Smooth muscle cell (in vitro differentiated cells): ENCODE results near the gene ZNF879. TPM values are rescaled to one million over a fixed set of nuclear protein-coding genes. Genes with fewer than 3 reads are reported as not detected.

Source experiments
- DNase-seq: peaks from one replicate; lab custom pipeline; 2025; ENCODE audit not compliant: unreplicated experiment; lab: John Stamatoyannopoulos, UW
- H2AFZ ChIP-seq: fragments of 200-600 bp; sonication (generic); 2 replicates; pipeline ENCODE4 v1.6.0; 2016; ENCODE audit warnings: antibody characterized with exemption, low read depth, mild to moderate bottlenecking
- H3F3A ChIP-seq: fragments of 200-600 bp; sonication (generic); 2 replicates; pipeline ENCODE4 v1.6.0; 2017; ENCODE audit warnings: antibody characterized with exemption, low read depth
- H3K27ac ChIP-seq: fragments of 200-600 bp; sonication (generic); 2 replicates; pipeline ENCODE4 v1.5.1; 2016; ENCODE audit warnings: low read depth, mild to moderate bottlenecking
- H3K27me3 ChIP-seq: fragments of 200-600 bp; sonication (generic); 2 replicates; pipeline ENCODE4 v1.6.1; 2016; ENCODE audit warnings: low read depth, mild to moderate bottlenecking
- H3K36me3 ChIP-seq: fragments of 200-600 bp; sonication (generic); 2 replicates; pipeline ENCODE4 v1.5.1; 2016; ENCODE audit warnings: low read depth
- H3K4me1 ChIP-seq: fragments of 200-600 bp; sonication (generic); 2 replicates; pipeline ENCODE4 v1.5.1; 2016; ENCODE audit warnings: low read depth
- H3K4me2 ChIP-seq: fragments of 200-600 bp; sonication (generic); 2 replicates; pipeline ENCODE4 v1.6.0; 2016; ENCODE audit warnings: mild to moderate bottlenecking
- H3K4me3 ChIP-seq: fragments of 200-600 bp; sonication (generic); 2 replicates; pipeline ENCODE4 v1.5.1; 2016; ENCODE audit warnings: mild to moderate bottlenecking
- H3K79me2 ChIP-seq: fragments of 200-600 bp; sonication (generic); 2 replicates; pipeline ENCODE4 v1.6.0; 2016; ENCODE audit warnings: low read depth, mild to moderate bottlenecking
- H3K9ac ChIP-seq: fragments of 200-600 bp; sonication (generic); 2 replicates; pipeline ENCODE4 v1.6.0; 2016; ENCODE audit warnings: low read depth
- H3K9me3 ChIP-seq: fragments of 200-600 bp; sonication (generic); replicated peaks from 2 replicates; pipeline ENCODE4 v1.5.1; 2016; ENCODE audit warnings: low read depth
- H4K20me1 ChIP-seq: fragments of 200-600 bp; sonication (generic); 2 replicates; pipeline ENCODE4 v1.6.0; 2016; ENCODE audit warnings: low read depth
- WGBS: methylation state at CpG from one replicate; pipeline ENCODE4 v1.1.7; 2016; ENCODE audit warnings: low lambda C conversion rate; 5-methylcytosine and 5-hydroxymethylcytosine counted together
- polyA plus RNA-seq: library from polyadenylated mRNA; unstranded; fragments of >200 nt; fragmentation: Nextera tagmentation; extraction: Ambion mirVana; gene quantifications from 2 replicates; pipeline ENCODE4 v1.2.1, GENCODE V29; 2016
- total RNA-seq: library from RNA; depleted of rRNA; stranded (reverse); fragments of >200 nt; gene quantifications from 2 replicates; pipeline ENCODE4 v1.2.3, GENCODE V29; 2014
- TF ChIP-seq, protein P1 (sequence below): fragments of 200-600 bp; sonication (generic); IDR thresholded peaks from 2 replicates; pipeline ENCODE4 v1.5.1; 2017; ENCODE audit warnings: borderline replicate concordance, mild to moderate bottlenecking, antibody characterized with exemption; ENCODE audit not compliant: insufficient read depth, poor library complexity, severe bottlenecking

Gene ZNF879
- total and polyA plus RNA-seq, 2 experiments from 2014 or later: 0.58 to 1.1 TPM

DNA sequence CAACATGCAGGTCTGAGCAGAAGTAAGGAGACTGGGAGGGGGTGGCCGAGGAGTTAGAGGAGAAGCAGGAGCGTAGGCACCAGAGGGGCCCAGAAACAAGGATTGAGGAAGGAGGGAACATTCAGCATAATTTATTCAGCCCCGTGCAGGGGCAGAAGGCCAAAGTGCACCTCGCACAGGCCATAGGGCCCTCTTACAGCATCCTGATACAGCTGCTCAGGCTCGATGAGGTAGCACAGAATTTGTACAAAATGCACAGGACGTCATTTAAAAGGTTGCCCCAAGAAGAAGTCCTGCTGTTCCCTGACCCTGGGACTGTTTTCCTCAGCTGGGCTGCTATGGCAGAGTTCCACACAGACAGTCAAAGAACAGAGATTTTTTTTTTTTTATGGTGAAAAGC, 26.4 kb upstream of the ZNF879 start:
- Histone ChIP-seq H3K27me3 (peaks cover 15% of the 10 kb centered on the region), H3K4me2 (no peak overlapping the region), H3F3A (no peaks in the 10 kb centered on the region), H4K20me1 (no peaks in the 10 kb centered on the region), H3K36me3 (no peaks in the 10 kb centered on the region), H2AFZ (no peak overlapping the region), H3K4me1 (no peaks in the 10 kb centered on the region), H3K9ac (no peak overlapping the region), H3K4me3 (no peak overlapping the region), H3K79me2 (no peaks in the 10 kb centered on the region), H3K9me3 (no peaks in the 10 kb centered on the region), H3K27ac (no peak overlapping the region)
- DNase-seq: no peak
- WGBS: 80% methylated on average over 6 of the region's 6 CpGs
- TF ChIP-seq, protein P1, sequence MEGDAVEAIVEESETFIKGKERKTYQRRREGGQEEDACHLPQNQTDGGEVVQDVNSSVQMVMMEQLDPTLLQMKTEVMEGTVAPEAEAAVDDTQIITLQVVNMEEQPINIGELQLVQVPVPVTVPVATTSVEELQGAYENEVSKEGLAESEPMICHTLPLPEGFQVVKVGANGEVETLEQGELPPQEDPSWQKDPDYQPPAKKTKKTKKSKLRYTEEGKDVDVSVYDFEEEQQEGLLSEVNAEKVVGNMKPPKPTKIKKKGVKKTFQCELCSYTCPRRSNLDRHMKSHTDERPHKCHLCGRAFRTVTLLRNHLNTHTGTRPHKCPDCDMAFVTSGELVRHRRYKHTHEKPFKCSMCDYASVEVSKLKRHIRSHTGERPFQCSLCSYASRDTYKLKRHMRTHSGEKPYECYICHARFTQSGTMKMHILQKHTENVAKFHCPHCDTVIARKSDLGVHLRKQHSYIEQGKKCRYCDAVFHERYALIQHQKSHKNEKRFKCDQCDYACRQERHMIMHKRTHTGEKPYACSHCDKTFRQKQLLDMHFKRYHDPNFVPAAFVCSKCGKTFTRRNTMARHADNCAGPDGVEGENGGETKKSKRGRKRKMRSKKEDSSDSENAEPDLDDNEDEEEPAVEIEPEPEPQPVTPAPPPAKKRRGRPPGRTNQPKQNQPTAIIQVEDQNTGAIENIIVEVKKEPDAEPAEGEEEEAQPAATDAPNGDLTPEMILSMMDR: no peak

DNA sequence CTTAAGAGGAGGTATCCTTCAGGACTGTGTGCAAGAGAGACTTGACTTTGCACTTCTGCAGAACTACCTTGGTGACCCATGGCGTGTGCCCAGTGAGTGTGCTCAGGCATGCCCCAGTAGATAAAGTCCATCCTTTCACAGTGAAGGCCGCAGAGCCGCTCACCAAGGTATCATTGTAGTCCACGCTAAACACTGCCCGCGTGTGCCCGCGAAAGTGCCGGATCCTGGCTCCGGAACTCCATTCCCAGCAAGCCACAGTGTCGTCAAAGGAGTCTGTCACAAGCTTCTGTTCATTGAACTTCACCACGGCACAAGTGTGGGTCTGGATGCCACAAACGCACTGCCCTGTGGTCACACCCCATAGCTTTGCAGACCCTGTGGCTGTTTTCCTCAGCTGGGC, 25.2 kb upstream of the ZNF879 start:
- Histone ChIP-seq H3K36me3 (no peaks in the 10 kb centered on the region), H3K27me3 (peaks cover 14% of the 10 kb centered on the region), H3K27ac (no peak overlapping the region), H3K9ac (no peak overlapping the region), H3K9me3 (no peaks in the 10 kb centered on the region), H3K4me1 (no peaks in the 10 kb centered on the region), H3K4me3 (no peak overlapping the region), H3K79me2 (no peaks in the 10 kb centered on the region), H3K4me2 (no peak overlapping the region), H2AFZ (no peak overlapping the region), H4K20me1 (no peaks in the 10 kb centered on the region), H3F3A (no peaks in the 10 kb centered on the region)
- DNase-seq: no peak
- WGBS: 95% methylated on average over 13 of the region's 13 CpGs
- TF ChIP-seq, protein P1: no peak

DNA sequence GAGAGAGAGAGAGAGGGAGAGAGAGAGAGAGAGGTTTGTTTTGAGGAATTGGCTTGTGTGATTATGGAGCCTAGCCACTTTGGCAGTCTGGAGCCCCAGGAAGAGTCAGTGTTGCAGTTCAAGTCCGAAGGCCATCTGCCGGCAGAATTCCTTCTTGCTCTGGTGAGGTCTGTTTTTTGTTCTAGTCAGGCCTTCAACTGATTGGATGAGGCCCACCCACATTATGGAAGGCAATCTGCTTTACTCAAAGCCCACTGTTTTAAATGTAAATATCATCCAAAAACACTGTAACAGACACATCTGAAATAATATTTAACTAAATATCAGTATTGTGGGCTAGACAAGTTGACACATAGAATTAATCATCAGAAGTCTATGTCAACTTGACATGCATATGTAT, 17.0 kb upstream of the ZNF879 start:
- Histone ChIP-seq H3K27me3 (no peaks in the 10 kb centered on the region), H3K36me3 (no peaks in the 10 kb centered on the region), H3K9me3 (no peaks in the 10 kb centered on the region), H3K4me3 (no peak overlapping the region), H3K4me1 (no peaks in the 10 kb centered on the region), H2AFZ (no peak overlapping the region), H3K79me2 (no peaks in the 10 kb centered on the region), H4K20me1 (no peaks in the 10 kb centered on the region), H3K27ac (no peak overlapping the region), H3K9ac (no peak overlapping the region), H3K4me2 (no peak overlapping the region), H3F3A (no peaks in the 10 kb centered on the region)
- TF ChIP-seq, protein P1: no peak
- 100% methylated on average over 2 of the region's 2 CpGs for WGBS
- no peak for DNase-seq

DNA sequence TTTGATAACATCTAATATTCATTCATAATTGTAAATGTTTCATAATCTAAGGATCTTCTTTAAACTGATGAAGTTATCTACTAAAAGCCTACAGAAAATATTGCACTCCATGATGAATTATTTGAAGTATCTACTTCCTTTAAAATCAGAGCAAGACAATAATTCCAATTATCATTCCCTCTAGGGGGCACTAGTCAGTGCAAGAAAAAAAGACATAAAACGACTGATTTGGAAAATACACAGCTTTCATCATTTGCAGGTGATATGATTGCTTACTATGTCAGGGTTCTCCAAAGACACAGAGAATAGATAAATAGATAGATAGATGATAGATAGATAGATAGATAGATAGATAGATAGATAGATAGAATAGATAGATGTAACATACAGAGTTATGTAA, 14.9 kb upstream of the ZNF879 start:
- Histone ChIP-seq H3K79me2 (no peaks in the 10 kb centered on the region), H3K9me3 (no peaks in the 10 kb centered on the region), H4K20me1 (no peaks in the 10 kb centered on the region), H3F3A (no peaks in the 10 kb centered on the region), H3K27ac (no peak overlapping the region), H3K9ac (no peak overlapping the region), H3K27me3 (no peaks in the 10 kb centered on the region), H3K4me2 (no peak overlapping the region), H3K4me3 (no peak overlapping the region), H3K36me3 (no peaks in the 10 kb centered on the region), H3K4me1 (no peaks in the 10 kb centered on the region), H2AFZ (no peak overlapping the region)
- TF ChIP-seq, protein P1: no peak
- DNase-seq: no peak
- WGBS: 30% methylated on average over 1 of the region's 1 CpG
